Mesodermal cell (in vitro differentiated cells): ENCODE results near the gene SORT1.

ENCODE experiments used
- H3K27ac ChIP-seq: 2 replicates; pipeline ENCODE4 v1.7.0; 2013; ENCODE audit warnings: mild to moderate bottlenecking, low read depth, low read length, moderate library complexity; ENCODE audit not compliant: severe bottlenecking
- H3K36me3 ChIP-seq: 2 replicates; pipeline ENCODE4 v1.7.1; 2013; ENCODE audit warnings: mild to moderate bottlenecking, low read length, moderate library complexity; ENCODE audit not compliant: control insufficient read depth, insufficient read depth
- H3K4me1 ChIP-seq: one replicate; pipeline ENCODE4 v1.7.1; 2013; ENCODE audit warnings: mild to moderate bottlenecking, low read length; ENCODE audit not compliant: insufficient read depth, control insufficient read depth, poor library complexity, severe bottlenecking
- H3K4me3 ChIP-seq: 2 replicates; pipeline ENCODE4 v1.7.0; 2013; ENCODE audit warnings: low read length, control low read depth, mild to moderate bottlenecking; ENCODE audit not compliant: insufficient read depth, poor library complexity, severe bottlenecking; ENCODE audit errors: extremely low read depth
- H3K9me3 ChIP-seq: 2 replicates; pipeline ENCODE4 v1.7.1; 2013; ENCODE audit warnings: mild to moderate bottlenecking, low read length, moderate library complexity; ENCODE audit not compliant: control insufficient read depth
- WGBS, 2 experiments: methylation state at CpG; one replicate each; pipeline ENCODE4 v1.1.5; 2013; ENCODE audit warnings: missing lambda C conversion rate in 2 of 2; ENCODE audit not compliant: insufficient coverage in 2 of 2; 5-methylcytosine and 5-hydroxymethylcytosine counted together

Gene SORT1

GRCh38 chr1:109426281-109427170, 28.8 kb upstream of the SORT1 start, which contains the start of gene PSMA5:
Gene PSMA5 (minus strand): TSS chr1:109426448. CDS start chr1:109426330, 118 bp downstream.
- H3K36me3 ChIP-seq: peaks cover 7% of the 10 kb centered on the region
- H3K9me3 ChIP-seq: no peaks in the 10 kb centered on the region
- 0% methylated on average over 19 to 32 of the region's 50 CpGs for WGBS, 2 experiments
- peak within 1 kb of the TSS; percentile 91 for H3K4me3 ChIP-seq
- peak within 1 kb of the TSS; percentile 91 for H3K27ac ChIP-seq
- H3K4me1 ChIP-seq: no peaks in the 10 kb centered on the region

DNA sequence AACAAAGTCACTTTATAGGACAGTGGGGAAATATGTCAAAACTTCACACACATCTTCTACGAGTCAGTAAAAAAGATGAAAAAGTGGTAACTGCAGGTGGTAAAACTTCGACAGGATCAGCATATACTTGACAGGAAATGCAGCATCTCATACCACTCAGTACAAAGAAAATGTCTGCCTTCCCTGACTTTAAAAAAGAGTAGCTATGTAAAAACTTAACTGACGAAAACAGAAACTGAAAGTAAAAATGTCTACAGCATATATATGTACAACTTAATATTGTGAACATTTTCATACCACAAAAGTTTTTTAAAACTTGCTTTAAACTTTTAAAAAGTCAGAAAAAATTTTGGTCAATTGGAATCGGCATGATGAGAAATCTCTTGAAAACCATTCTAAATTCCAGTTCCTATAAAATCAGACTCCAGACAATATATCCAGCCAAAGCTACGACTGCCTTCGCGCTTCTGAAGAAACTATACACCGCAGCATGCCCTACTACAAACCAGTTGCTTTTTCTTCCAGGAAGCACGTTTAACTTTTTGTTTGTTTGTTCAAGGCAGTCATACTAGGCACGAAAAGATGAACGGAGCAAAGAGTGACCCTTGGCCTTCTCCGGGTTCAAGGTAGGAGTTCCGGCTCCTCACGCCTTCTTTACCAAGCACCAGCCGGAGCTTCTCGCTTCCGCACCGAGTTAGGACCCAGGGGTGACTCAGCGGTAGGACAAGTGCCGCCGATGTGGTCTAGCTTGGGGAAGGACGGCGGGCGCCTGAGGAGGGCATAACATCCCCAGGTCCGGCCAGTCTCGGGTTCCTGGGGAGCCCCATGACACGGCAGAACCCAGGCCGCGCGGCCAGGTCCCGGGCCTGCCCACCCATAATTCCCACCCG, 27.9 kb upstream of the SORT1 start:
- peaks cover 14% of the 10 kb centered on the region for H3K36me3 ChIP-seq
- H3K4me1 ChIP-seq: no peaks in the 10 kb centered on the region
- H3K4me3 ChIP-seq: peak overlapping the region; percentile 91
- peak overlapping the region; percentile 91 for H3K27ac ChIP-seq
- H3K9me3 ChIP-seq: no peaks in the 10 kb centered on the region
- WGBS, 2 experiments: 1% methylated on average over 21 to 25 of the region's 32 CpGs

DNA sequence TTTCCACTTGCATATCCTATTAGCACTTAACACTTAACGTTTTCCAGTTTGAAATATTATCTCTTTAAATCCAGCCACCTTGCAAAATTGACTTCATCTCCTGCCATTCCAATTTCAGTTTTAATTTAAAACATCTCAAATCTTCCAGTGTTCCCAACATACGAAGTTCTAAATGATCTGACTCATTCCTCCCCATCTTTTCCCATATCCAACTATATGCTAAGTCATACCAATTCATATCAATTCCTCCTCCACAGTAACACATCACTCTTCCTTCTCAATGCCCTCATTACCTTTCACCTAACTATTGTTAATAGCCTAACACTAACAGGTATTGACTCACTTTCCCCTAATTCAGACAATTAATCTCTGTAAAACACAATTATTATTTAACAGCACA, 25.8 kb upstream of the SORT1 start:
- 90 to 92% methylated on average over 2 of the region's 2 CpGs for WGBS, 2 experiments
- Histone ChIP-seq H3K4me3 (no peak overlapping the region), H3K9me3 (no peaks in the 10 kb centered on the region), H3K27ac (no peak overlapping the region), H3K4me1 (no peaks in the 10 kb centered on the region), H3K36me3 (peaks cover 30% of the 10 kb centered on the region)

GRCh38 chr1:109412551-109412950, 14.8 kb upstream of the SORT1 start:
- Histone ChIP-seq H3K4me1 (no peaks in the 10 kb centered on the region), H3K9me3 (no peaks in the 10 kb centered on the region), H3K36me3 (peaks cover 93% of the 10 kb centered on the region), H3K4me3 (no peak overlapping the region), H3K27ac (no peak overlapping the region)
- WGBS, 2 experiments: no CpG with 5 or more reads among the region's 2 CpGs

GRCh38 chr1:109404838-109405237, 7.1 kb upstream of the SORT1 start:
- no peak overlapping the region for H3K27ac ChIP-seq
- no peaks in the 10 kb centered on the region for H3K9me3 ChIP-seq
- peaks cover 77% of the 10 kb centered on the region for H3K36me3 ChIP-seq
- H3K4me1 ChIP-seq: no peaks in the 10 kb centered on the region
- WGBS, 2 experiments: 88 to 95% methylated on average over 1 to 2 of the region's 4 CpGs
- no peak overlapping the region for H3K4me3 ChIP-seq

DNA sequence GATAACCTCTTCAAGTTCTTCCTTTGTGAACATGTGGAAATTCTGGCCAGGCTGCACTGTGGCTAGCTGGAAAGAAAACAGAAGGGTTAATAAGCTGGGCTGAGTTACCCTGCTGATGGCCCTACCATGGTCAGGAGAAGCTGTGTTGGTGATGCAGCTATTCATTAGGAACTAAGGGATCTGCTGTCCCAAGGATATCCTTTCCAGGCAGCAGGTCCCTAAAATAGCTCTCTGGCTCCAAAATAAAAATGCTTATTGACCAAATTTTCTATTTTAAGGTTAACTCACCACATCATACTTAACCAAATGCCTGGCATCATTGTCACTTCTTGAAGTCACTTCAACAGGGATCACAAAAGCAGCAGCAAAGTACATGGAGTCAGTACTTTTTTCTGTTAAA, 4.3 kb upstream of the SORT1 start:
- peaks cover 6% of the 10 kb centered on the region for H3K4me1 ChIP-seq
- H3K4me3 ChIP-seq: no peak overlapping the region
- peaks cover 49% of the 10 kb centered on the region for H3K36me3 ChIP-seq
- no peak overlapping the region for H3K27ac ChIP-seq
- H3K9me3 ChIP-seq: no peaks in the 10 kb centered on the region

DNA sequence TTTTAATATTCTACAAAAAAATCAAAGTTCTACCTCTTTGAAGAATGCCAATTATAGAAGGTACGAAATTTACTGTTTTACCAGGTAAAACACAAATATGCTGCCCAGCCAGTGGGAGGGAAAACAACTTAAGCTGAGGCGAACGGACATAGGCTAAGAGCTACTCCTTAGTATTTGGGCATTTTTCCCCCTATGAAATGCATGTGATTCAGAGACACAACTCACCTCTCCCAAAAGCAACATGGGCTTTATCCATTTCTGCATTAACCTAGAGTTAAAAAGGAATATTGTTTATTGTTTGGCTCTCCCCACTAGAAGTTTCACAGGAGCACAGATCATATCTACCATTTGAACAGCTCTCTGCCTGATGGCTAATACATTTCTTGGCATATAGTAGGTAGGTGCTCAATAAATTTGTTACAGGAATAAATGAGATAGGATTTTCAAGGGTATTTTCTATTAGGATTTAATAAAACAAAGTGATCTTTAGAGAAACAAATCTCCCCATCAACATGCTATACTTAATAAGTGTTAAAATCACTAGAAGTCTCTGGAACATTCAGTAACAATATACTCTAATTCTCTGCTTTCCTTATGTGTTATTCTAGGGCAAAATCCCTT, 2.4 kb upstream of the SORT1 start:
- Histone ChIP-seq H3K36me3 (peaks cover 33% of the 10 kb centered on the region), H3K4me3 (no peak overlapping the region), H3K27ac (no peak overlapping the region), H3K4me1 (peaks cover 14% of the 10 kb centered on the region), H3K9me3 (no peaks in the 10 kb centered on the region)
- 92 to 100% methylated on average over 1 to 2 of the region's 3 CpGs for whole genome bisulfite sequencing, 2 experiments

- H3K36me3 ChIP-seq: peaks cover 27% of the 10 kb centered on the region
- H3K4me1 ChIP-seq: peaks cover 14% of the 10 kb centered on the region
- WGBS, 2 experiments: 50 to 88% methylated on average over 1 to 2 of the region's 2 CpGs
- no peaks in the 10 kb centered on the region for H3K9me3 ChIP-seq
- no peak overlapping the region for H3K4me3 ChIP-seq
- no peak overlapping the region for H3K27ac ChIP-seq
Measured at GRCh38 chr1:109399326-109399957, 1.7 kb upstream of the SORT1 start.

- Histone ChIP-seq H3K9me3 (no peaks in the 10 kb centered on the region), H3K36me3 (peaks cover 19% of the 10 kb centered on the region), H3K4me1 (peaks cover 20% of the 10 kb centered on the region), H3K4me3 (peak overlapping the region; percentile 43), H3K27ac (peak overlapping the region; percentile 69)
- WGBS, 2 experiments: 26 to 36% methylated on average over 10 of the region's 18 CpGs
Measured at GRCh38 chr1:109398343-109399225, 866 bp upstream of the SORT1 start.
